ENCODE measurements around the gene ACTRT2. TPM values are rescaled to one million over a fixed set of nuclear protein-coding genes. Genes with fewer than 3 reads are reported as not detected.

ACTRT2 gene
- not detected in 2 replicates for total RNA-seq (2012; rRNA removed)

- Histone ChIP-seq H3K4me1 (ENCODE audit: control insufficient read depth, insufficient read depth, low read length) (no peaks in the 10 kb centered on the region), H3K9me3 (replicated peaks; ENCODE audit: low read length) (no peaks in the 10 kb centered on the region), H3K36me3 (ENCODE audit: insufficient read depth, low read length) (no peaks in the 10 kb centered on the region), H3K4me3 (ENCODE audit: low read length) (no peak within 1 kb of the TSS), H3K27me3 (ENCODE audit: control insufficient read depth, insufficient read depth, low read length) (no peaks in the 10 kb centered on the region), H3K9ac (ENCODE audit: low read depth, low read length) (no peak within 1 kb of the TSS), H3K4me2 (ENCODE audit: low read length) (no peak within 1 kb of the TSS)
Measured at GRCh38 chr1:3021233-3021671, at the start of gene ACTRT2. Gene ACTRT2, plus strand, starts transcription at chr1:3021467. Its CDS starts 220 bp downstream, at chr1:3021687.

GRCh38 chr1:2971609-2972008, 49.7 kb upstream of the ACTRT2 start:
- Histone ChIP-seq H3K4me3 (ENCODE audit: low read length) (no peak overlapping the region), H3K4me2 (ENCODE audit: low read length) (no peak overlapping the region), H3K9me3 (replicated peaks; ENCODE audit: low read length) (peaks cover 5% of the 10 kb centered on the region), H3K36me3 (ENCODE audit: insufficient read depth, low read length) (no peaks in the 10 kb centered on the region), H3K9ac (ENCODE audit: low read depth, low read length) (no peak overlapping the region), H3K27me3 (ENCODE audit: control insufficient read depth, insufficient read depth, low read length) (no peaks in the 10 kb centered on the region), H3K4me1 (ENCODE audit: control insufficient read depth, insufficient read depth, low read length) (no peaks in the 10 kb centered on the region)

- H3K27me3 ChIP-seq (ENCODE audit: control insufficient read depth, insufficient read depth, low read length) = no peaks in the 10 kb centered on the region
- H3K4me1 ChIP-seq (ENCODE audit: control insufficient read depth, insufficient read depth, low read length) = no peaks in the 10 kb centered on the region
- H3K4me3 ChIP-seq (ENCODE audit: low read length) = no peak overlapping the region
- H3K4me2 ChIP-seq (ENCODE audit: low read length) = no peak overlapping the region
- H3K36me3 ChIP-seq (ENCODE audit: insufficient read depth, low read length) = no peaks in the 10 kb centered on the region
- no peak overlapping the region for H3K9ac ChIP-seq (ENCODE audit: low read depth, low read length)
- peaks cover 5% of the 10 kb centered on the region for H3K9me3 ChIP-seq (replicated peaks; ENCODE audit: low read length)
Measured at GRCh38 chr1:2972011-2972878, 49.0 kb upstream of the ACTRT2 start.

GRCh38 chr1:2972879-2973575, 48.2 kb upstream of the ACTRT2 start:
- no peaks in the 10 kb centered on the region for H3K36me3 ChIP-seq (ENCODE audit: insufficient read depth, low read length)
- no peak overlapping the region for H3K9ac ChIP-seq (ENCODE audit: low read depth, low read length)
- no peak overlapping the region for H3K4me2 ChIP-seq (ENCODE audit: low read length)
- H3K4me3 ChIP-seq (ENCODE audit: low read length) = no peak overlapping the region
- H3K4me1 ChIP-seq (ENCODE audit: control insufficient read depth, insufficient read depth, low read length) = no peaks in the 10 kb centered on the region
- H3K27me3 ChIP-seq (ENCODE audit: control insufficient read depth, insufficient read depth, low read length) = no peaks in the 10 kb centered on the region
- H3K9me3 ChIP-seq (replicated peaks; ENCODE audit: low read length) = peaks cover 5% of the 10 kb centered on the region

GRCh38 chr1:2973601-2974593, 47.4 kb upstream of the ACTRT2 start:
- H3K27me3 ChIP-seq (ENCODE audit: control insufficient read depth, insufficient read depth, low read length) = no peaks in the 10 kb centered on the region
- H3K4me1 ChIP-seq (ENCODE audit: control insufficient read depth, insufficient read depth, low read length) = no peaks in the 10 kb centered on the region
- H3K9ac ChIP-seq (ENCODE audit: low read depth, low read length) = no peak overlapping the region
- H3K36me3 ChIP-seq (ENCODE audit: insufficient read depth, low read length) = no peaks in the 10 kb centered on the region
- peaks cover 3% of the 10 kb centered on the region for H3K9me3 ChIP-seq (replicated peaks; ENCODE audit: low read length)
- H3K4me2 ChIP-seq (ENCODE audit: low read length) = no peak overlapping the region
- H3K4me3 ChIP-seq (ENCODE audit: low read length) = no peak overlapping the region

- Histone ChIP-seq H3K4me2 (ENCODE audit: low read length) (no peak overlapping the region), H3K9ac (ENCODE audit: low read depth, low read length) (no peak overlapping the region), H3K9me3 (replicated peaks; ENCODE audit: low read length) (no peaks in the 10 kb centered on the region), H3K4me1 (ENCODE audit: control insufficient read depth, insufficient read depth, low read length) (no peaks in the 10 kb centered on the region), H3K27me3 (ENCODE audit: control insufficient read depth, insufficient read depth, low read length) (no peaks in the 10 kb centered on the region), H3K4me3 (ENCODE audit: low read length) (no peak overlapping the region), H3K36me3 (ENCODE audit: insufficient read depth, low read length) (no peaks in the 10 kb centered on the region)
Measured at GRCh38 chr1:2974701-2975301, 46.5 kb upstream of the ACTRT2 start.

GRCh38 chr1:2975466-2976179, 45.6 kb upstream of the ACTRT2 start:
- no peaks in the 10 kb centered on the region for H3K9me3 ChIP-seq (replicated peaks; ENCODE audit: low read length)
- no peak overlapping the region for H3K4me2 ChIP-seq (ENCODE audit: low read length)
- no peaks in the 10 kb centered on the region for H3K36me3 ChIP-seq (ENCODE audit: insufficient read depth, low read length)
- H3K4me3 ChIP-seq (ENCODE audit: low read length) = no peak overlapping the region
- H3K27me3 ChIP-seq (ENCODE audit: control insufficient read depth, insufficient read depth, low read length) = no peaks in the 10 kb centered on the region
- no peak overlapping the region for H3K9ac ChIP-seq (ENCODE audit: low read depth, low read length)
- H3K4me1 ChIP-seq (ENCODE audit: control insufficient read depth, insufficient read depth, low read length) = no peaks in the 10 kb centered on the region

- H3K4me2 ChIP-seq (ENCODE audit: low read length) = no peak overlapping the region
- no peak overlapping the region for H3K4me3 ChIP-seq (ENCODE audit: low read length)
- H3K36me3 ChIP-seq (ENCODE audit: insufficient read depth, low read length) = no peaks in the 10 kb centered on the region
- no peaks in the 10 kb centered on the region for H3K9me3 ChIP-seq (replicated peaks; ENCODE audit: low read length)
- H3K9ac ChIP-seq (ENCODE audit: low read depth, low read length) = no peak overlapping the region
- H3K4me1 ChIP-seq (ENCODE audit: control insufficient read depth, insufficient read depth, low read length) = no peaks in the 10 kb centered on the region
- H3K27me3 ChIP-seq (ENCODE audit: control insufficient read depth, insufficient read depth, low read length) = no peaks in the 10 kb centered on the region
Measured at GRCh38 chr1:2976180-2976562, 45.1 kb upstream of the ACTRT2 start.

GRCh38 chr1:2977886-2978611, 43.2 kb upstream of the ACTRT2 start:
- H3K4me2 ChIP-seq (ENCODE audit: low read length) = no peak overlapping the region
- H3K4me1 ChIP-seq (ENCODE audit: control insufficient read depth, insufficient read depth, low read length) = no peaks in the 10 kb centered on the region
- no peaks in the 10 kb centered on the region for H3K27me3 ChIP-seq (ENCODE audit: control insufficient read depth, insufficient read depth, low read length)
- H3K9me3 ChIP-seq (replicated peaks; ENCODE audit: low read length) = no peaks in the 10 kb centered on the region
- H3K9ac ChIP-seq (ENCODE audit: low read depth, low read length) = no peak overlapping the region
- H3K4me3 ChIP-seq (ENCODE audit: low read length) = no peak overlapping the region
- H3K36me3 ChIP-seq (ENCODE audit: insufficient read depth, low read length) = no peaks in the 10 kb centered on the region

GRCh38 chr1:2978691-2979190, 42.5 kb upstream of the ACTRT2 start:
- H3K4me2 ChIP-seq (ENCODE audit: low read length) = no peak overlapping the region
- no peak overlapping the region for H3K9ac ChIP-seq (ENCODE audit: low read depth, low read length)
- no peak overlapping the region for H3K4me3 ChIP-seq (ENCODE audit: low read length)
- no peaks in the 10 kb centered on the region for H3K9me3 ChIP-seq (replicated peaks; ENCODE audit: low read length)
- H3K36me3 ChIP-seq (ENCODE audit: insufficient read depth, low read length) = no peaks in the 10 kb centered on the region
- H3K4me1 ChIP-seq (ENCODE audit: control insufficient read depth, insufficient read depth, low read length) = no peaks in the 10 kb centered on the region
- H3K27me3 ChIP-seq (ENCODE audit: control insufficient read depth, insufficient read depth, low read length) = no peaks in the 10 kb centered on the region

Data from skeletal muscle satellite cell (primary cell).